HEK293 (cell line): ENCODE results near the gene SH3GL2.

Experiments used
- CTCF ChIA-PET: fragments of 350-600 bp; formaldehyde crosslinking; extraction: SDS; loops from one replicate; lab custom pipeline; 2021; ENCODE audit warnings: antibody characterized with exemption; lab: Yijun Ruan, JAX
- POLR2A ChIA-PET: fragments of 300-600 bp; formaldehyde crosslinking; extraction: SDS; loops from one replicate; lab custom pipeline; 2020; ENCODE audit warnings: antibody characterized with exemption, inconsistent platforms; lab: Yijun Ruan, JAX
- H3K27ac ChIP-seq: fragments of 200-500 bp; sonication (Bioruptor generic); 2 replicates; pipeline ENCODE4 v1.5.1; 2014; ENCODE audit warnings: low read depth, low read length, control low read depth, inconsistent platforms; ENCODE audit errors: extremely low read depth
- H3K36me3 ChIP-seq, 2 experiments: fragments of 200-500 bp in 1 of 2; sonication (Bioruptor generic) in 1 of 2; 1 replicate in 1 of 2; 2 replicates in 1 of 2; pipeline ENCODE4 v1.5.1; 2014 to 2017; ENCODE audit warnings: inconsistent platforms in 2 of 2, low read length in 2 of 2; ENCODE audit not compliant: control insufficient read depth in 2 of 2, insufficient read depth in 1 of 2
- H3K4me1 ChIP-seq: fragments of 200-500 bp; sonication (Bioruptor generic); 2 replicates; pipeline ENCODE4 v1.5.1; 2014; ENCODE audit warnings: mild to moderate bottlenecking, low read length, inconsistent platforms; ENCODE audit not compliant: control insufficient read depth, insufficient read depth
- H3K4me3 ChIP-seq: 2 replicates; pipeline ENCODE4 v1.5.1; 2011; ENCODE audit warnings: low read depth, mild to moderate bottlenecking, control low read depth, low read length, moderate library complexity
- H3K9me3 ChIP-seq: fragments of 200-500 bp; sonication (Bioruptor generic); 2 replicates; pipeline ENCODE4 v1.5.1; 2014; ENCODE audit warnings: low read depth, low read length, inconsistent platforms; ENCODE audit not compliant: control insufficient read depth, insufficient read depth
- IKZF3 ChIP-seq: fragments of 450-650 bp; IDR thresholded peaks from 2 replicates; pipeline ENCODE4 v1.5.0; 2018; ENCODE audit warnings: missing biosample characterization, mild to moderate bottlenecking, missing genetic modification characterization, moderate library complexity
- KLF17 ChIP-seq: fragments of 450-650 bp; formaldehyde crosslinking; IDR thresholded peaks from 2 replicates; pipeline ENCODE4 v1.5.1; 2016; ENCODE audit warnings: missing biosample characterization, missing genetic modification characterization
- KLF7 ChIP-seq: fragments of 450-650 bp; formaldehyde crosslinking; IDR thresholded peaks from 2 replicates; pipeline ENCODE4 v1.5.1; 2016; ENCODE audit warnings: missing biosample characterization, missing genetic modification characterization, borderline replicate concordance
- OVOL3 ChIP-seq: fragments of 450-650 bp; formaldehyde crosslinking; IDR thresholded peaks from 2 replicates; pipeline ENCODE4 v1.5.1; 2016; ENCODE audit warnings: missing biosample characterization, missing genetic modification characterization
- PRDM4 ChIP-seq: fragments of 450-650 bp; formaldehyde crosslinking; IDR thresholded peaks from 2 replicates; pipeline ENCODE4 v1.5.1; 2017; ENCODE audit warnings: missing biosample characterization, missing genetic modification characterization
- SCRT1 ChIP-seq: fragments of 450-650 bp; formaldehyde crosslinking; IDR thresholded peaks from 2 replicates; pipeline ENCODE4 v1.5.1; 2016; ENCODE audit warnings: missing biosample characterization, missing genetic modification characterization, borderline replicate concordance
- TCF7L2 ChIP-seq: IDR thresholded peaks from 2 replicates; pipeline ENCODE4 v1.6.1; 2011; ENCODE audit warnings: low read depth, mild to moderate bottlenecking, inconsistent platforms, low read length, moderate library complexity, borderline replicate concordance
- ZBTB48 ChIP-seq: fragments of 450-650 bp; formaldehyde crosslinking; IDR thresholded peaks from 2 replicates; pipeline ENCODE4 v1.5.1; 2016; ENCODE audit warnings: missing biosample characterization, missing genetic modification characterization
- ZNF239 ChIP-seq: fragments of 450-650 bp; formaldehyde crosslinking; IDR thresholded peaks from 2 replicates; pipeline ENCODE4 v1.5.1; 2016; ENCODE audit warnings: missing biosample characterization, missing genetic modification characterization
- ZNF280C ChIP-seq: fragments of 450-650 bp; formaldehyde crosslinking; IDR thresholded peaks from 2 replicates; pipeline ENCODE4 v1.5.1; 2016; ENCODE audit warnings: missing biosample characterization, missing genetic modification characterization
- ZNF530 ChIP-seq: fragments of 450-650 bp; formaldehyde crosslinking; IDR thresholded peaks from 2 replicates; pipeline ENCODE4 v1.5.1; 2016; ENCODE audit warnings: low read depth, missing biosample characterization, missing genetic modification characterization
- ZNF571 ChIP-seq: fragments of 450-650 bp; formaldehyde crosslinking; IDR thresholded peaks from 2 replicates; pipeline ENCODE4 v1.5.0; 2017; ENCODE audit warnings: missing biosample characterization, missing genetic modification characterization
- ZNF610 ChIP-seq: fragments of 450-650 bp; formaldehyde crosslinking; IDR thresholded peaks from 2 replicates; pipeline ENCODE4 v1.5.1; 2016; ENCODE audit warnings: missing biosample characterization, missing genetic modification characterization, borderline replicate concordance
- ZNF626 ChIP-seq: fragments of 450-650 bp; sonication (Bioruptor Pico); formaldehyde crosslinking; IDR thresholded peaks from 2 replicates; pipeline ENCODE4 v1.5.1; 2018; ENCODE audit warnings: missing biosample characterization, missing genetic modification characterization, inconsistent platforms
- ZNF645 ChIP-seq: fragments of 450-650 bp; formaldehyde crosslinking; IDR thresholded peaks from 2 replicates; pipeline ENCODE4; 2016; ENCODE audit warnings: missing biosample characterization, missing genetic modification characterization
- ZNF704 ChIP-seq: fragments of 450-650 bp; formaldehyde crosslinking; IDR thresholded peaks from 2 replicates; pipeline ENCODE4 v1.5.1; 2016; ENCODE audit warnings: missing biosample characterization, missing genetic modification characterization
- ZNF747 ChIP-seq: fragments of 450-650 bp; formaldehyde crosslinking; IDR thresholded peaks from 2 replicates; pipeline ENCODE4 v1.5.1; 2016; ENCODE audit warnings: missing biosample characterization, missing genetic modification characterization
- ZSCAN30 ChIP-seq: fragments of 450-650 bp; IDR thresholded peaks from 2 replicates; pipeline ENCODE4 v1.5.1; 2018; ENCODE audit warnings: missing biosample characterization, mild to moderate bottlenecking, missing genetic modification characterization, moderate library complexity
- ZSCAN5A ChIP-seq: fragments of 450-650 bp; formaldehyde crosslinking; IDR thresholded peaks from 2 replicates; pipeline ENCODE4 v1.5.1; 2016; ENCODE audit warnings: missing biosample characterization, missing genetic modification characterization

Gene SH3GL2

GRCh38 chr9:17750269-17750668 lies 171.4 kb downstream of the SH3GL2 start:
- Histone ChIP-seq H3K27ac (no peak overlapping the region), H3K36me3 (no peaks in the 10 kb centered on the region), H3K4me1 (no peaks in the 10 kb centered on the region), H3K9me3 (no peaks in the 10 kb centered on the region), H3K4me3 (no peak overlapping the region)
- CTCF ChIA-PET, result interaction anchor here (1.3 to 2.2 kb wide), 3 partner anchors 11 to 51 kb away, joined by 3 to 6 read pairs (median 4); no protein-coding TSS in a partner anchor
- POLR2A ChIA-PET, result no interaction called here
- TF ChIP-seq ZNF626 (no peak), KLF7 (tag by site-specific recombination) (no peak), PRDM4 (no peak), ZNF704 (tag by site-specific recombination) (no peak), TCF7L2 (no peak), OVOL3 (tag by site-specific recombination) (no peak), ZNF530 (tag by site-specific recombination) (no peak), IKZF3 (tag by site-specific recombination) (no peak), ZSCAN5A (no peak), ZNF571 (tag by site-specific recombination) (no peak), ZNF645 (tag by site-specific recombination) (no peak), ZNF747 (no peak), SCRT1 (tag by site-specific recombination) (no peak), ZNF610 (tag by site-specific recombination) (no peak), ZNF280C (tag by site-specific recombination) (no peak), ZNF239 (no peak), ZSCAN30 (no peak), ZBTB48 (no peak), KLF17 (tag by site-specific recombination) (no peak)
